ENCODE results near the gene RETREG3. TPM values are rescaled to one million over a fixed set of nuclear protein-coding genes. Genes with fewer than 3 reads are reported as not detected.

RETREG3 gene
- total and polyA plus RNA-seq, 9 of the 15 experiments (the other 6 are each of a cell fraction or from before 2014, with no cell fraction given) = 4.1 to 39.0 (median 16.9) TPM

DNA sequence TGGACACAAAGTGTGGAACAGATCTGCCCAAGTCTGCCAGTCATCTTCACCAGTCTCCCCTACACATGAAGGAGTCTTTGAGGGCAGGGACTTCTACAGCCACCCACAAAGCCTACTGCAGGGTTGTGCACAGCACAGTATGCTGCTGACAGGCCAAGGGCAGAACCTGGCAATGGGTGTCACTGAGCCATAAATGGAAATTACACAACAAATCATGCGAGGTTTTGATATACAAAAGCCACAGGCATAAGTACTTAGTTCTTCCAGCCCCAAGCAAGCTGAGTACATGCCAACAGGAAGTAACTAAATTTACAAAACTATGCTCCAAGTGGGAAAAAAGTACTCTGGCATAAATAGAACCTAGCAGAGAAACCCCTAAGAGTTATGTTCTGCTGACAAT, 23.8 kb downstream of the RETREG3 start:
- ATAC-seq = no peak
- in situ Hi-C loops (cut with MboI) = loop anchor here (10.0 kb wide), 1 partner anchor 339 kb away; no protein-coding TSS in a partner anchor
- no peak overlapping the region for H3K27ac ChIP-seq (ENCODE audit: extremely low read depth, low read depth, low read length)
- H3K79me2 ChIP-seq (ENCODE audit: control insufficient read depth, insufficient read depth, low read length) = no peaks in the 10 kb centered on the region
- ChIA-PET CTCF (ENCODE audit: low intra/inter-chr PET ratio) (no interaction called here), POLR2A (no interaction called here)
- H3K4me1 ChIP-seq (replicated peaks in 1 of 2; ENCODE audit: control insufficient read depth in 2 of 2, insufficient read depth in 2 of 2, low read length in 2 of 2) = peaks cover 0 to 2% of the 10 kb centered on the region in 2 experiments; a peak in 2 of 5 replicates
- H3K9me3 ChIP-seq (replicated peaks; ENCODE audit: control insufficient read depth, insufficient read depth, low read depth, low read length) = no peaks in the 10 kb centered on the region
- H2AFZ ChIP-seq (ENCODE audit: low read depth, low read length) = no peak overlapping the region
- BruUV-seq (replicated peaks) = no TSS peak
- peaks cover 91% of the 10 kb centered on the region for H3K36me3 ChIP-seq (ENCODE audit: control insufficient read depth, insufficient read depth, low read length)
- no peak for DNase-seq (ENCODE audit: extremely low read depth in 1 of 4, low spot score in 3 of 4)
- no peak for TF ChIP-seq SP2 (IDR thresholded peaks at IDR 0.05; ENCODE audit: extremely low read depth, low read depth, low read length, poor library complexity, severe bottlenecking)
- TF ChIP-seq MTA1 (IDR thresholded peaks at IDR 0.05; ENCODE audit: borderline replicate concordance) = no peak
- no peak for TF ChIP-seq NR1H2 (CRISPR knock-in tag; IDR thresholded peaks at IDR 0.05)
- no peak for TF ChIP-seq HMGN3 (IDR thresholded peaks at IDR 0.05; ENCODE audit: borderline replicate concordance, extremely low read depth, insufficient read length, low read depth, low read length)
- TF ChIP-seq, protein P1, sequence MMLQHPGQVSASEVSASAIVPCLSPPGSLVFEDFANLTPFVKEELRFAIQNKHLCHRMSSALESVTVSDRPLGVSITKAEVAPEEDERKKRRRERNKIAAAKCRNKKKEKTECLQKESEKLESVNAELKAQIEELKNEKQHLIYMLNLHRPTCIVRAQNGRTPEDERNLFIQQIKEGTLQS (IDR thresholded peaks at IDR 0.05) = no peak
- TF ChIP-seq, protein P1 (CRISPR knock-in tag; conservative IDR thresholded peaks at IDR 0.05) = no peak
- TF ChIP-seq, protein P2, sequence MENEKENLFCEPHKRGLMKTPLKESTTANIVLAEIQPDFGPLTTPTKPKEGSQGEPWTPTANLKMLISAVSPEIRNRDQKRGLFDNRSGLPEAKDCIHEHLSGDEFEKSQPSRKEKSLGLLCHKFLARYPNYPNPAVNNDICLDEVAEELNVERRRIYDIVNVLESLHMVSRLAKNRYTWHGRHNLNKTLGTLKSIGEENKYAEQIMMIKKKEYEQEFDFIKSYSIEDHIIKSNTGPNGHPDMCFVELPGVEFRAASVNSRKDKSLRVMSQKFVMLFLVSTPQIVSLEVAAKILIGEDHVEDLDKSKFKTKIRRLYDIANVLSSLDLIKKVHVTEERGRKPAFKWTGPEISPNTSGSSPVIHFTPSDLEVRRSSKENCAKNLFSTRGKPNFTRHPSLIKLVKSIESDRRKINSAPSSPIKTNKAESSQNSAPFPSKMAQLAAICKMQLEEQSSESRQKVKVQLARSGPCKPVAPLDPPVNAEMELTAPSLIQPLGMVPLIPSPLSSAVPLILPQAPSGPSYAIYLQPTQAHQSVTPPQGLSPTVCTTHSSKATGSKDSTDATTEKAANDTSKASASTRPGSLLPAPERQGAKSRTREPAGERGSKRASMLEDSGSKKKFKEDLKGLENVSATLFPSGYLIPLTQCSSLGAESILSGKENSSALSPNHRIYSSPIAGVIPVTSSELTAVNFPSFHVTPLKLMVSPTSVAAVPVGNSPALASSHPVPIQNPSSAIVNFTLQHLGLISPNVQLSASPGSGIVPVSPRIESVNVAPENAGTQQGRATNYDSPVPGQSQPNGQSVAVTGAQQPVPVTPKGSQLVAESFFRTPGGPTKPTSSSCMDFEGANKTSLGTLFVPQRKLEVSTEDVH (IDR thresholded peaks at IDR 0.05; ENCODE audit: low read depth, partially characterized antibody) = no peak
- TF ChIP-seq SAP30 (IDR thresholded peaks at IDR 0.05; ENCODE audit: borderline replicate concordance, insufficient read depth, low read depth, low read length, poor library complexity, severe bottlenecking) = no peak
- no peak for TF ChIP-seq ZSCAN32 (CRISPR knock-in tag; IDR thresholded peaks at IDR 0.05)
- TF ChIP-seq, protein P3, sequence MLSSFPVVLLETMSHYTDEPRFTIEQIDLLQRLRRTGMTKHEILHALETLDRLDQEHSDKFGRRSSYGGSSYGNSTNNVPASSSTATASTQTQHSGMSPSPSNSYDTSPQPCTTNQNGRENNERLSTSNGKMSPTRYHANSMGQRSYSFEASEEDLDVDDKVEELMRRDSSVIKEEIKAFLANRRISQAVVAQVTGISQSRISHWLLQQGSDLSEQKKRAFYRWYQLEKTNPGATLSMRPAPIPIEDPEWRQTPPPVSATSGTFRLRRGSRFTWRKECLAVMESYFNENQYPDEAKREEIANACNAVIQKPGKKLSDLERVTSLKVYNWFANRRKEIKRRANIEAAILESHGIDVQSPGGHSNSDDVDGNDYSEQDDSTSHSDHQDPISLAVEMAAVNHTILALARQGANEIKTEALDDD (IDR thresholded peaks at IDR 0.05) = no peak
- no peak for TF ChIP-seq XRCC4 (IDR thresholded peaks at IDR 0.05; ENCODE audit: extremely low read depth, insufficient read depth, insufficient read length)
- TF ChIP-seq COPS2 (conservative IDR thresholded peaks at IDR 0.05) = no peak
- TF ChIP-seq ATF7 (IDR thresholded peaks at IDR 0.05) = no peak
- no peak for TF ChIP-seq SUPT5H (IDR thresholded peaks at IDR 0.05)
- no peak for TF ChIP-seq TAF9B (IDR thresholded peaks at IDR 0.05; ENCODE audit: partially characterized antibody)
- TF ChIP-seq GATAD2B (IDR thresholded peaks at IDR 0.05; ENCODE audit: borderline replicate concordance) = no peak
- no peak overlapping the region for H3K4me3 ChIP-seq
- no peaks in the 10 kb centered on the region for H3K27me3 ChIP-seq (ENCODE audit: control insufficient read depth in 2 of 2, insufficient read depth in 2 of 2, low read length in 2 of 2)
- intact Hi-C loops (cut with micrococcal nuclease) = no loop called here
- no peaks in the 10 kb centered on the region for H3K9me1 ChIP-seq (ENCODE audit: control insufficient read depth, insufficient read depth, low read length)
- H4K20me1 ChIP-seq (replicated peaks; ENCODE audit: control insufficient read depth, insufficient read depth, low read length) = no peaks in the 10 kb centered on the region
- H3K4me2 ChIP-seq (ENCODE audit: insufficient read depth, low read length) = no peak overlapping the region
- FAIRE-seq = no peak
- peak overlapping the region in 1 of 2 experiments; percentile 24; a peak in 1 of 4 replicates for H3K9ac ChIP-seq (ENCODE audit: insufficient read depth in 1 of 2, low read depth in 2 of 2, low read length in 2 of 2)
- 88% methylated on average over 1 of the region's 1 CpG for WGBS (ENCODE audit: insufficient coverage, low coverage, missing lambda C conversion rate)
